SK-N-SH treated with all-trans-retinoic acid at 6 μM for 48 hours (cell line): Measurements from ENCODE around the gene CDCA5.

Source experiments
- ATAC-seq: fragments of 200-7000 bp; cut with Tn5 transposase; 3 replicates; pipeline ENCODE4 v1.9.1; 2020; ENCODE audit warnings: mild to moderate bottlenecking, moderate library complexity
- ARNTL ChIP-seq: fragments of 450-650 bp; formaldehyde crosslinking; IDR thresholded peaks from 2 replicates; pipeline ENCODE4 v1.5.0; 2020; ENCODE audit warnings: low read depth, mild to moderate bottlenecking, moderate library complexity, borderline replicate concordance
- BACH2 ChIP-seq: fragments of 250-450 bp; sonication (Bioruptor Pico); IDR thresholded peaks from 2 replicates; pipeline ENCODE4 v1.9.0; 2021; ENCODE audit warnings: mild to moderate bottlenecking, borderline replicate concordance
- CREB5 ChIP-seq: fragments of 250-450 bp; sonication (Bioruptor Pico); IDR thresholded peaks from 2 replicates; pipeline ENCODE4 v1.5.1; 2020; ENCODE audit warnings: low read depth, mild to moderate bottlenecking, moderate library complexity
- CSDC2 ChIP-seq: fragments of 250-450 bp; sonication (Bioruptor Pico); IDR thresholded peaks from 2 replicates; pipeline ENCODE4 v1.5.0; 2020; ENCODE audit warnings: mild to moderate bottlenecking, moderate library complexity
- CSRNP3 ChIP-seq: fragments of 250-450 bp; sonication (Bioruptor Pico); IDR thresholded peaks from 2 replicates; pipeline ENCODE4 v1.5.1; 2021; ENCODE audit warnings: mild to moderate bottlenecking, moderate library complexity
- ESRRG ChIP-seq: fragments of 250-450 bp; sonication (Bioruptor Pico); IDR thresholded peaks from 2 replicates; pipeline ENCODE4 v1.6.1; 2021; ENCODE audit warnings: mild to moderate bottlenecking
- GLIS3 ChIP-seq: fragments of 250-450 bp; sonication (Bioruptor Pico); IDR thresholded peaks from 2 replicates; pipeline ENCODE4 v1.5.0; 2020; ENCODE audit warnings: mild to moderate bottlenecking, moderate library complexity
- ISL1 ChIP-seq: fragments of 250-450 bp; sonication (Bioruptor Pico); IDR thresholded peaks from 2 replicates; pipeline ENCODE4 v2.1.2; 2022; ENCODE audit warnings: mild to moderate bottlenecking, moderate library complexity
- OSR1 ChIP-seq: fragments of 250-450 bp; sonication (Bioruptor Pico); IDR thresholded peaks from 2 replicates; pipeline ENCODE4 v1.8.0; 2022; ENCODE audit warnings: moderate library complexity, mild to moderate bottlenecking, inconsistent platforms
- POU6F1 ChIP-seq: fragments of 250-450 bp; sonication (Bioruptor Pico); IDR thresholded peaks from 2 replicates; pipeline ENCODE4 v1.8.0; 2021; ENCODE audit warnings: low read depth, mild to moderate bottlenecking, moderate library complexity, borderline replicate concordance
- RARB ChIP-seq: fragments of 250-450 bp; sonication (Bioruptor Pico); IDR thresholded peaks from 2 replicates; pipeline ENCODE4 v1.8.0; 2021; ENCODE audit warnings: mild to moderate bottlenecking, moderate library complexity
- SNAI2 ChIP-seq: fragments of 250-450 bp; sonication (Bioruptor Pico); IDR thresholded peaks from 2 replicates; pipeline ENCODE4 v1.5.0; 2020; ENCODE audit warnings: mild to moderate bottlenecking, moderate library complexity
- TCF4 ChIP-seq: fragments of 250-450 bp; sonication (Bioruptor Pico); IDR thresholded peaks from 2 replicates; pipeline ENCODE4 v1.8.0; 2021; ENCODE audit warnings: mild to moderate bottlenecking, moderate library complexity, borderline replicate concordance
- TOX ChIP-seq: fragments of 250-450 bp; sonication (Bioruptor Pico); IDR thresholded peaks from 2 replicates; pipeline ENCODE4 v1.8.0; 2021; ENCODE audit warnings: mild to moderate bottlenecking, moderate library complexity, borderline replicate concordance
- TSHZ2 ChIP-seq: fragments of 250-450 bp; sonication (Bioruptor Pico); IDR thresholded peaks from 2 replicates; pipeline ENCODE4 v1.5.0; 2020; ENCODE audit warnings: mild to moderate bottlenecking, moderate library complexity
- ZC3H10 ChIP-seq: fragments of 250-450 bp; sonication (Bioruptor Pico); IDR thresholded peaks from 2 replicates; pipeline ENCODE4 v1.5.1; 2021; ENCODE audit warnings: mild to moderate bottlenecking, moderate library complexity
- ZFP3 ChIP-seq: fragments of 250-450 bp; sonication (Bioruptor Pico); IDR thresholded peaks from 2 replicates; pipeline ENCODE4 v1.5.0; 2020; ENCODE audit warnings: mild to moderate bottlenecking, moderate library complexity
- ZFP30 ChIP-seq: fragments of 450-650 bp; formaldehyde crosslinking; IDR thresholded peaks from 2 replicates; pipeline ENCODE4 v1.5.0; 2022; ENCODE audit warnings: mild to moderate bottlenecking, moderate library complexity
- ZNF8 ChIP-seq: fragments of 450-650 bp; formaldehyde crosslinking; IDR thresholded peaks from 2 replicates; pipeline ENCODE4 v1.5.0; 2020; ENCODE audit warnings: mild to moderate bottlenecking, moderate library complexity
- TF ChIP-seq, protein P1 (sequence below): fragments of 250-450 bp; sonication (Bioruptor Pico); IDR thresholded peaks from 2 replicates; pipeline ENCODE4 v1.8.0; 2020; ENCODE audit warnings: mild to moderate bottlenecking, moderate library complexity, borderline replicate concordance

The CDCA5 gene

DNA sequence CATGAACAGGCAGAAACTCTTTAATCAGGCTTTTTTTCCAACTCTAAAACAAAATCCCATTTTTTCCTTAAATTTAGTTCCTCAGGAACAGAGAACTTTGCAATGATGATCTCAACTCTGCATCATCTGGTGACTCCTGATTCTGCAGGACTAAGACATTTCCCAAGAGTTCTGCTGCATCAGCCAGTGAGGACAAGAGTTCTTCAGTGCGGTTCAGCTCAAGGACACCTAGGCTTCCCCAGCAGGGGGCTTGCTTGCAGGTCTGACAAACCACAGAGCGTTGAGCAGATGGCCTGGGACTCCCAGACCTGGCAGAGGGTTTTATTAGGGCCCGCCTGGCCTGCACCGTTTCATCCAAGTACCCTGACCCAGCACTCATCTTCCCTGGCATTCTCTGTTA lies 6.4 kb downstream of the CDCA5 start:
- TF ChIP-seq CREB5 (no peak), BACH2 (no peak), ZFP30 (CRISPR knock-in tag) (no peak), GLIS3 (CRISPR knock-in tag) (no peak), TOX (no peak), ZC3H10 (CRISPR knock-in tag) (no peak), CSDC2 (CRISPR knock-in tag) (no peak), RARB (no peak), ZFP3 (no peak), ISL1 (CRISPR knock-in tag) (no peak), TCF4 (CRISPR knock-in tag) (no peak), CSRNP3 (CRISPR knock-in tag) (no peak), OSR1 (no peak)
- ATAC-seq: no peak; the same call in 2 of the 3 replicates

DNA sequence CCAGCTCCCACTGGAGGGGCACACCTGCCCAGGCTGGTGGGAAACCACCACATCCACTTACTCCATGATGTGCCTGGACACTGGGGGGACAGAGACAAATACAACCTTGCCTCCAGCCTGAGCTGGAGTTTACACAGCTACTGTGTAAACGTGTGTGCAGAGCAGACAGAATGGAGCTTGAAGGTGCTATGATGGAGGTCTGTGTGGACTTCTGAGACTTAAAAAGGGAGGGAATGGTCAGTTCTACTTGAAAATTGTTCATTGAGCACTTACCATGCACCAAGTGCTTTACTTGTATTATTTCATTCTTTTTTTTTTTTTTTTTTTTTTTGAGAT lies 11.2 kb downstream of the CDCA5 start:
- TF ChIP-seq ZNF8 (CRISPR knock-in tag) (no peak), CREB5 (no peak), ZFP3 (no peak), SNAI2 (CRISPR knock-in tag) (no peak), POU6F1 (CRISPR knock-in tag) (no peak), ESRRG (CRISPR knock-in tag) (no peak), CSDC2 (CRISPR knock-in tag) (no peak)
- TF ChIP-seq, protein P1, sequence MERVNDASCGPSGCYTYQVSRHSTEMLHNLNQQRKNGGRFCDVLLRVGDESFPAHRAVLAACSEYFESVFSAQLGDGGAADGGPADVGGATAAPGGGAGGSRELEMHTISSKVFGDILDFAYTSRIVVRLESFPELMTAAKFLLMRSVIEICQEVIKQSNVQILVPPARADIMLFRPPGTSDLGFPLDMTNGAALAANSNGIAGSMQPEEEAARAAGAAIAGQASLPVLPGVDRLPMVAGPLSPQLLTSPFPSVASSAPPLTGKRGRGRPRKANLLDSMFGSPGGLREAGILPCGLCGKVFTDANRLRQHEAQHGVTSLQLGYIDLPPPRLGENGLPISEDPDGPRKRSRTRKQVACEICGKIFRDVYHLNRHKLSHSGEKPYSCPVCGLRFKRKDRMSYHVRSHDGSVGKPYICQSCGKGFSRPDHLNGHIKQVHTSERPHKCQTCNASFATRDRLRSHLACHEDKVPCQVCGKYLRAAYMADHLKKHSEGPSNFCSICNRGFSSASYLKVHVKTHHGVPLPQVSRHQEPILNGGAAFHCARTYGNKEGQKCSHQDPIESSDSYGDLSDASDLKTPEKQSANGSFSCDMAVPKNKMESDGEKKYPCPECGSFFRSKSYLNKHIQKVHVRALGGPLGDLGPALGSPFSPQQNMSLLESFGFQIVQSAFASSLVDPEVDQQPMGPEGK (CRISPR knock-in tag): no peak
- no peak for ATAC-seq

GRCh38 chr11:65071907-65072630 lies 11.8 kb downstream of the CDCA5 start:
- no peak for ATAC-seq

More at GRCh38 chr11:65071907-65072630, 11.8 kb downstream of the CDCA5 start:
- TF ChIP-seq ARNTL (CRISPR knock-in tag) (no peak), BACH2 (no peak), TCF4 (CRISPR knock-in tag) (no peak), TOX (no peak), ZC3H10 (CRISPR knock-in tag) (no peak), GLIS3 (CRISPR knock-in tag) (no peak), CREB5 (no peak), POU6F1 (CRISPR knock-in tag) (no peak), TSHZ2 (CRISPR knock-in tag) (no peak), ESRRG (CRISPR knock-in tag) (no peak), SNAI2 (CRISPR knock-in tag) (no peak), RARB (no peak)
- TF ChIP-seq, protein P1 (CRISPR knock-in tag): no peak
